HepG2 (cell line): Measurements from ENCODE around the gene TAF3. TPM values are rescaled to one million over a fixed set of nuclear protein-coding genes. Genes with fewer than 3 reads are reported as not detected.

Source experiments
- ATAC-seq: fragments of 200-7000 bp; cut with Tn5 transposase; 3 replicates; pipeline ENCODE4 v1.9.1; 2020; ENCODE audit warnings: mild to moderate bottlenecking, moderate library complexity
- BruUV-seq: library from RNA; stranded (reverse); fragments of 400-500 nt; replicated peaks from 2 replicates; lab custom pipeline; 2021; lab: Mats Ljungman, UMichigan
- CTCF ChIA-PET: fragments of 300-600 bp; formaldehyde crosslinking; extraction: SDS; loops from one replicate; lab custom pipeline; 2021; ENCODE audit warnings: low total read pairs, inconsistent platforms, low intra/inter-chr PET ratio; lab: Yijun Ruan, JAX
- POLR2A ChIA-PET: fragments of 350-600 bp; sonication (Branson Sonifier 250); formaldehyde crosslinking; loops from one replicate; lab custom pipeline; 2020; ENCODE audit warnings: antibody characterized with exemption, inconsistent platforms; lab: Yijun Ruan, JAX
- DNase-seq: peaks from one replicate; pipeline ENCODE4 v3.0.0-alpha.2; 2015; ENCODE audit warnings: low spot score
- FAIRE-seq: peaks from 3 replicates; lab custom pipeline; 2011; peaks lifted over from hg19 to GRCh38; lab: Jason Lieb, UNC
- H2AFZ ChIP-seq: one replicate; pipeline ENCODE4 v1.6.1; 2011; ENCODE audit warnings: low read length, inconsistent platforms
- H3K27ac ChIP-seq: fragments of 300-600 bp; 3 replicates; pipeline ENCODE4 v1.8.0; 2011; ENCODE audit warnings: mixed run types, mild to moderate bottlenecking, mixed read lengths, low read length, inconsistent platforms; ENCODE audit not compliant: insufficient read depth; ENCODE audit errors: extremely low read length
- H3K27me3 ChIP-seq, 2 experiments: fragments of 200-600 bp in 1 of 2; 2 replicates in 1 of 2; 3 replicates in 1 of 2; pipeline versions ENCODE4 v1.6.0 to v1.8.0; 2011; ENCODE audit warnings: low read length in 2 of 2, mild to moderate bottlenecking in 2 of 2, moderate library complexity in 2 of 2, inconsistent platforms in 1 of 2; ENCODE audit not compliant: insufficient read depth in 2 of 2, control insufficient read depth in 1 of 2
- H3K36me3 ChIP-seq, 2 experiments: fragments of 200-600 bp in 1 of 2; replicated peaks in 1 of 2; 2 replicates in 1 of 2; 3 replicates in 1 of 2; pipeline versions ENCODE4 v1.5.1 to v1.8.0; 2011; ENCODE audit warnings: low read length in 2 of 2, inconsistent platforms in 1 of 2; ENCODE audit not compliant: insufficient read depth in 2 of 2, control insufficient read depth in 1 of 2
- H3K4me1 ChIP-seq: 2 replicates; pipeline ENCODE4 v1.5.1; 2012; ENCODE audit warnings: low read length, inconsistent platforms; ENCODE audit not compliant: insufficient read depth
- H3K4me2 ChIP-seq: 2 replicates; pipeline ENCODE4 v1.6.0; 2011; ENCODE audit warnings: low read depth, low read length, inconsistent platforms
- H3K4me3 ChIP-seq, 3 experiments: fragments of 200-600 bp in 1 of 3; sonication (generic), shearing (Covaris generic) in 1 of 3; replicated peaks in 1 of 3; 2 replicates each; pipeline ENCODE4 v1.5.1; 2011 to 2016; ENCODE audit warnings: low read length in 3 of 3, inconsistent platforms in 2 of 3, low read depth in 2 of 3, mild to moderate bottlenecking in 2 of 3, control low read depth in 1 of 3, mixed read lengths in 1 of 3; ENCODE audit not compliant: insufficient read depth in 1 of 3
- H3K79me2 ChIP-seq: one replicate; pipeline ENCODE4 v1.6.1; 2011; ENCODE audit warnings: low read length, inconsistent platforms; ENCODE audit not compliant: insufficient read depth
- H3K9ac ChIP-seq: 2 replicates; pipeline ENCODE4 v1.6.0; 2011; ENCODE audit warnings: mild to moderate bottlenecking, low read depth, low read length, inconsistent platforms; ENCODE audit not compliant: insufficient read depth
- H3K9me3 ChIP-seq: 2 replicates; pipeline ENCODE4 v1.5.1; 2012; ENCODE audit warnings: mild to moderate bottlenecking, low read length
- H4K20me1 ChIP-seq: 2 replicates; pipeline ENCODE4 v1.6.0; 2011; ENCODE audit warnings: inconsistent platforms, mild to moderate bottlenecking, low read length, moderate library complexity; ENCODE audit not compliant: insufficient read depth
- FOXO1 ChIP-seq: sonication (generic); formaldehyde crosslinking; IDR thresholded peaks from 2 replicates; pipeline ENCODE4 v1.4.0; 2020; ENCODE audit warnings: missing genetic modification reagents
- GATA4 ChIP-seq: sonication (generic); IDR thresholded peaks from 2 replicates; pipeline ENCODE4 v1.6.1; 2016; ENCODE audit warnings: antibody characterized with exemption, low read depth, borderline replicate concordance
- HIVEP1 ChIP-seq: sonication (generic); formaldehyde crosslinking; IDR thresholded peaks from 2 replicates; pipeline ENCODE4 v1.4.0; 2020; ENCODE audit warnings: mild to moderate bottlenecking, missing genetic modification reagents
- MXI1 ChIP-seq: IDR thresholded peaks from 3 replicates; pipeline ENCODE4 v1.6.1; 2012; ENCODE audit warnings: low read depth, low read length, inconsistent platforms, borderline replicate concordance
- RARA ChIP-seq: IDR thresholded peaks from 2 replicates; pipeline ENCODE4 v1.6.1; 2016; ENCODE audit warnings: missing genetic modification reagents, missing compliant biosample characterization
- SMARCC2 ChIP-seq: fragments of 450-650 bp; IDR thresholded peaks from 2 replicates; pipeline ENCODE4 v1.6.1; 2017; ENCODE audit warnings: antibody characterized with exemption, mild to moderate bottlenecking
- SP1 ChIP-seq, 2 experiments: fragments of 450-650 bp in 1 of 2; sonication (generic) in 1 of 2; formaldehyde crosslinking in 1 of 2; IDR thresholded peaks; 2 replicates each; pipeline versions ENCODE4 v1.4.0 to v1.6.1; 2016 to 2020; ENCODE audit warnings: missing genetic modification reagents in 1 of 2
- STAG1 ChIP-seq: sonication (generic); formaldehyde crosslinking; IDR thresholded peaks from 2 replicates; pipeline ENCODE4 v1.4.0; 2020; ENCODE audit warnings: missing genetic modification reagents
- ZBTB42 ChIP-seq: sonication (generic); formaldehyde crosslinking; IDR thresholded peaks from 2 replicates; pipeline ENCODE4 v1.5.0; 2020; ENCODE audit warnings: mild to moderate bottlenecking, missing genetic modification reagents
- ZNF20 ChIP-seq: sonication (generic); formaldehyde crosslinking; IDR thresholded peaks from 2 replicates; pipeline ENCODE4 v1.4.0; 2020; ENCODE audit warnings: mild to moderate bottlenecking, moderate library complexity, missing genetic modification reagents
- ZNF235 ChIP-seq: sonication (generic); formaldehyde crosslinking; IDR thresholded peaks from 2 replicates; pipeline ENCODE4 v1.8.1; 2023; ENCODE audit warnings: mild to moderate bottlenecking, missing genetic modification reagents, borderline replicate concordance
- ZNF354B ChIP-seq: sonication (generic); formaldehyde crosslinking; IDR thresholded peaks from 2 replicates; pipeline ENCODE4 v1.8.0; 2022; ENCODE audit warnings: mild to moderate bottlenecking, missing genetic modification reagents
- ZNF577 ChIP-seq: sonication (generic); formaldehyde crosslinking; IDR thresholded peaks from 2 replicates; pipeline ENCODE4 v1.4.0; 2020; ENCODE audit warnings: mild to moderate bottlenecking, low read depth, missing genetic modification reagents, borderline replicate concordance
- ZNF598 ChIP-seq: sonication (generic); formaldehyde crosslinking; IDR thresholded peaks from 2 replicates; pipeline ENCODE4 v1.5.1; 2020; ENCODE audit warnings: mild to moderate bottlenecking, missing genetic modification reagents, borderline replicate concordance
- ZNF674 ChIP-seq: sonication (generic); formaldehyde crosslinking; IDR thresholded peaks from 2 replicates; pipeline ENCODE4 v1.5.0; 2020; ENCODE audit warnings: low read depth, mild to moderate bottlenecking, missing genetic modification reagents
- WGBS: methylation state at CpG from one replicate; pipeline ENCODE4 v1.1.6; 2017; ENCODE audit warnings: low lambda C conversion rate; 5-methylcytosine and 5-hydroxymethylcytosine counted together
- in situ Hi-C: cut with HindIII; loops from 2 replicates; pipeline ENCODE4 v1.10.0; 2017; ENCODE audit warnings: low pct_unique_long_range_greater_than_20kb; ENCODE audit not compliant: extremely low pct_ligation_motif_present
- intact Hi-C: fragments of 100-400 bp; cut with micrococcal nuclease; formaldehyde crosslinking; loops from one replicate; pipeline ENCODE4 v1.10.0; 2022; ENCODE audit not compliant: unreplicated experiment
- polyA plus RNA-seq, 8 experiments: library from polyadenylated mRNA; depleted of rRNA in 3 of 8; stranded (reverse) in 7 of 8; unstranded in 1 of 8; fragments of >200 nt; fragmentation: Illumina TruSeq in 4 of 8; extraction: Trizol in 4 of 8; gene quantifications; 2 replicates each; pipeline versions ENCODE4 v1.2.1 to v1.2.3, GENCODE V29; 2011 to 2016; ENCODE audit warnings: low read depth in 4 of 8, missing spikeins in 1 of 8, mixed read lengths in 1 of 8; ENCODE audit not compliant: insufficient read depth in 1 of 8
- total RNA-seq, 5 experiments: library from RNA; depleted of rRNA; stranded (reverse); fragments of >200 nt; fragmentation: Illumina TruSeq; extraction: Trizol; gene quantifications; 2 replicates each; pipeline ENCODE4 v1.2.3, GENCODE V29; 2016; ENCODE audit warnings: low read depth in 1 of 5
- TF ChIP-seq, protein P1 (sequence below): sonication (generic); formaldehyde crosslinking; IDR thresholded peaks from 2 replicates; pipeline ENCODE4 v1.5.1; 2020; ENCODE audit warnings: missing genetic modification reagents, mild to moderate bottlenecking, borderline replicate concordance
- TF ChIP-seq, protein P2 (sequence below): sonication (generic); formaldehyde crosslinking; conservative IDR thresholded peaks from 2 replicates; pipeline ENCODE4 v1.8.1; 2023; ENCODE audit warnings: missing genetic modification reagents
- TF ChIP-seq, protein P3 (sequence below): sonication (generic); formaldehyde crosslinking; IDR thresholded peaks from 2 replicates; pipeline ENCODE4 v1.5.0; 2020; ENCODE audit warnings: missing genetic modification reagents

Gene TAF3
- total and polyA plus RNA-seq, 2 of the 13 experiments (the other 11 are each of a cell fraction or from before 2014, with no cell fraction given), result 1.7 to 2.9 TPM

DNA sequence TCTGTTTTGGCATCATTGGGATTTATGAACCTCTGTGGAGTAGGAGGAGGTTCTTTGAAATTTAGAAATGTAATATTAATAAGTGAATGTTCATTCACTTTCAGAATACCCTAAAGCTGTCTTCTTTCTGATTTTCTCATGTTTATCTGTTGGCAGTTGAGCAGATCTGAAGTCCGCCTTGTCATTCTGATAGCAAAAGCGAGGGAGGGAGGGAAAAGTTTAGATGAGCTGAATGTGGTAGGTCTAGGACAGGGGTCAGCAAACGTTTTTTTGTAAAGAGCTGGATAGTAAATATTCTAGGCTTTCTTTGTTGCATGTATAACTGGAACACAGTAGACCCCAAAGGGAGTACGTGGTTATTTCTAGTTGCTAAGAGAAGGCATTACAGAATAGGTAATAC lies 141.8 kb downstream of the TAF3 start (continued):
- TF ChIP-seq, protein P1, sequence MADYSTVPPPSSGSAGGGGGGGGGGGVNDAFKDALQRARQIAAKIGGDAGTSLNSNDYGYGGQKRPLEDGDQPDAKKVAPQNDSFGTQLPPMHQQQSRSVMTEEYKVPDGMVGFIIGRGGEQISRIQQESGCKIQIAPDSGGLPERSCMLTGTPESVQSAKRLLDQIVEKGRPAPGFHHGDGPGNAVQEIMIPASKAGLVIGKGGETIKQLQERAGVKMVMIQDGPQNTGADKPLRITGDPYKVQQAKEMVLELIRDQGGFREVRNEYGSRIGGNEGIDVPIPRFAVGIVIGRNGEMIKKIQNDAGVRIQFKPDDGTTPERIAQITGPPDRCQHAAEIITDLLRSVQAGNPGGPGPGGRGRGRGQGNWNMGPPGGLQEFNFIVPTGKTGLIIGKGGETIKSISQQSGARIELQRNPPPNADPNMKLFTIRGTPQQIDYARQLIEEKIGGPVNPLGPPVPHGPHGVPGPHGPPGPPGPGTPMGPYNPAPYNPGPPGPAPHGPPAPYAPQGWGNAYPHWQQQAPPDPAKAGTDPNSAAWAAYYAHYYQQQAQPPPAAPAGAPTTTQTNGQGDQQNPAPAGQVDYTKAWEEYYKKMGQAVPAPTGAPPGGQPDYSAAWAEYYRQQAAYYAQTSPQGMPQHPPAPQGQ, result no peak
- TF ChIP-seq ZBTB42 (CRISPR knock-in tag) (no peak), ZNF674 (no peak), ZNF235 (CRISPR knock-in tag) (no peak), SP1 (IDR thresholded peaks at IDR 0.05) (no peak), SP1 (CRISPR knock-in tag; IDR thresholded peaks at IDR 0.05) (no peak), SMARCC2 (no peak), ZNF20 (no peak), ZNF598 (CRISPR knock-in tag) (no peak), FOXO1 (no peak), ZNF577 (CRISPR knock-in tag) (no peak)
- TF ChIP-seq, protein P2, sequence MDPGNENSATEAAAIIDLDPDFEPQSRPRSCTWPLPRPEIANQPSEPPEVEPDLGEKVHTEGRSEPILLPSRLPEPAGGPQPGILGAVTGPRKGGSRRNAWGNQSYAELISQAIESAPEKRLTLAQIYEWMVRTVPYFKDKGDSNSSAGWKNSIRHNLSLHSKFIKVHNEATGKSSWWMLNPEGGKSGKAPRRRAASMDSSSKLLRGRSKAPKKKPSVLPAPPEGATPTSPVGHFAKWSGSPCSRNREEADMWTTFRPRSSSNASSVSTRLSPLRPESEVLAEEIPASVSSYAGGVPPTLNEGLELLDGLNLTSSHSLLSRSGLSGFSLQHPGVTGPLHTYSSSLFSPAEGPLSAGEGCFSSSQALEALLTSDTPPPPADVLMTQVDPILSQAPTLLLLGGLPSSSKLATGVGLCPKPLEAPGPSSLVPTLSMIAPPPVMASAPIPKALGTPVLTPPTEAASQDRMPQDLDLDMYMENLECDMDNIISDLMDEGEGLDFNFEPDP, result no peak
- TF ChIP-seq, all 625 proteins: peak for 0

GRCh38 chr10:7962592-7962991 lies 144.3 kb downstream of the TAF3 start:
- no peaks in the 10 kb centered on the region for H4K20me1 ChIP-seq
- H3K9me3 ChIP-seq, result no peaks in the 10 kb centered on the region
- H3K27ac ChIP-seq, result no peak overlapping the region
- 90% methylated on average over 5 of the region's 5 CpGs for WGBS
- ChIA-PET CTCF (no interaction called here), POLR2A (no interaction called here)
- H3K27me3 ChIP-seq, result no peaks in the 10 kb centered on the region
- H3K9ac ChIP-seq, result no peak overlapping the region
- no peak for FAIRE-seq
- H3K36me3 ChIP-seq, result peaks cover 3 to 21% of the 10 kb centered on the region in 2 experiments
- in situ Hi-C loops (no loop called here), intact Hi-C loops (no loop called here)
- H3K4me1 ChIP-seq, result no peaks in the 10 kb centered on the region
- H3K79me2 ChIP-seq, result no peaks in the 10 kb centered on the region
- no peak for DNase-seq
- no peak overlapping the region for H3K4me3 ChIP-seq
- BruUV-seq, result no TSS peak
- ATAC-seq, result no peak
- H2AFZ ChIP-seq, result no peak overlapping the region
- TF ChIP-seq RARA (CRISPR knock-in tag) (no peak), STAG1 (CRISPR knock-in tag) (no peak), MXI1 (no peak), HIVEP1 (CRISPR knock-in tag) (no peak), GATA4 (no peak), ZNF354B (CRISPR knock-in tag) (no peak)
- TF ChIP-seq, protein P3, sequence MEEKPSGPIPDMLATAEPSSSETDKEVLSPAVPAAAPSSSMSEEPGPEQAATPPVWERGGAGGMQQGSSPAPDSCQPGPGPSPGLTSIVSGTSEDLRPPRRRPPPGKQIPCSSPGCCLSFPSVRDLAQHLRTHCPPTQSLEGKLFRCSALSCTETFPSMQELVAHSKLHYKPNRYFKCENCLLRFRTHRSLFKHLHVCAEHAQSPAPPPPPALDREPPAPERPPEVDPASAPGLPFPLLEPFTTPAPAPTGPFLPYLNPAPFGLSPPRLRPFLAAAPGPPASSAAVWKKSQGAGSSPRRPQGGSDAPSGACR (CRISPR knock-in tag), result no peak
- TF ChIP-seq, all 625 proteins: peak for 0
- no peak overlapping the region for H3K4me2 ChIP-seq
